HG03095 (cell line): Measurements from ENCODE around the gene HMGCS2.
"Not testable (repeated sequence)": the region's sequence is repeated elsewhere in the genome, so short reads cannot be mapped to it uniquely, and the experiment has no call there.

ENCODE experiments used
- ATAC-seq: cut with Tn5 transposase; IDR thresholded peaks from one replicate; pipeline ENCODE4 v1.9.1; 2021; ENCODE audit warnings: moderate library complexity; ENCODE audit not compliant: unreplicated experiment

HMGCS2 gene

GRCh38 chr1:119732465-119733168 lies 36.1 kb downstream of the HMGCS2 start:
- ATAC-seq = no peak

GRCh38 chr1:119731741-119732430 lies 36.8 kb downstream of the HMGCS2 start:
- no peak for ATAC-seq

- no peak for ATAC-seq
Measured at GRCh38 chr1:119731060-119731459, 37.6 kb downstream of the HMGCS2 start.

- ATAC-seq = no peak
Measured at GRCh38 chr1:119729044-119729443, 39.7 kb downstream of the HMGCS2 start.

DNA sequence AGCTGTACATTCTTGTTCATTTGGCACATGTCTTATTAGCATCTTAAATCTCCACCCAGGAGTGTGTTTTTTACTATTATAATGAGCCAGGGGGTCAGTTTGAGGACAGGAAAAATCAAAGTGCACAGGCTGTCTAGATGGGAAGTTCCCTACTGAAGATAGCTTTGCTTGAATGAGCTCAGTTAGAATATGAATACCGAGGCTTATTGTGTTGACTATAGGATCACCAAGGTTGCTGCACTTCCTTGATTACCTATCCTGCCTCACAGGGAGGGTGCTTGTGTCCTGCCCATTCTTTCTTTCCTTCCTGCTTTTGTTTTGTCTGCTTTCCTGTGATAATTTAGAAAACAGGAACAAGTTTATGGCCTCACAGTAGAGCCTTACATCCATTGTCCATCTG lies 40.7 kb downstream of the HMGCS2 start:
- no peak for ATAC-seq

DNA sequence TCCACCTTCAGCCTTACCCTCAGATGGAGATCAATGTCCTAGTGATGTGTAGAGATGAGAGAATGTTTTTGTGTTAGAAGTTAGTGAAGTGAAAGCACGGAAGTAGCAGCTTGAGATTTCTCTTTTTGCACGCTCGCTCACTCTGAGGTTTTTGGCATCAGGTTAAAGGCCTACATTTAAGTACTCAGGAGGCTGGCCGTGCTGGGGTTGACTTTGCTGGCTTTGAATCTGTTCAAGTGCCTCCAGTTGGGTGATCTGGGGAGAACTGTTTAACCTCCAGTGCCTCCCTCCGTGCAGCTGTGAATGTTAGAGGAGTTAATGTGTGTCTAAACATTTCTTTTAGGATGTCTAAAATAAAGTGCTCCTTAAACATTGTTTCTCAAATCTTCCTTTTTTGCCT lies 43.1 kb downstream of the HMGCS2 start:
- no peak for ATAC-seq

DNA sequence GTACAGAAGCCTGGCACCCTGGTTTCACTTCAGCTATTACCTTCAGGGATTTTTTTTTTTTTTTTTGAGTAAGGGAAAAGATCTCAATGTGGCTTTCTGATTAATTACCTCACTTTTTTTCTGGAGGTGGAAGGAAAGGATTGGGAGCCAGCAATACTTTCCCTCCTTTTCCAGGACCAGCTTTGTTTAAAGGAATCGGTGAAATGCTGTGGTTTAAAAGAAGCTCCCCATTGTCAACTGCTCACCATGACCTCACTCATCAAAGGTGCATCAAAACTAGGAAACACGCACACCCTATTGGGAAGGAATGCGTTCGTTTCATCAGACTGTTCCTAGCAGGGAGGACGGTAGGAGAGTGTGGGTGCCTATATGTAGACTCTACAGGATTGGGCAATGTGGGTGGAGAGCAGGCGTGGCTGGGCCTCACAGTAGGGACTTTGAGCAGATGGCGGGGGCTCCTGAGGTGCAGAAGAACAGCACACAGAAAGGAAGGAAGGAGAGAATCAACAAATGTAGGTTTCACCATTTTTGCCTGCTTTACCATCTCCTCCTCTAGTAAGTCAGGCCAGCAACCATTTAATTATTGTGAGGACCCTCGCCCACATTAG lies 44.0 kb downstream of the HMGCS2 start:
- ATAC-seq = no peak

DNA sequence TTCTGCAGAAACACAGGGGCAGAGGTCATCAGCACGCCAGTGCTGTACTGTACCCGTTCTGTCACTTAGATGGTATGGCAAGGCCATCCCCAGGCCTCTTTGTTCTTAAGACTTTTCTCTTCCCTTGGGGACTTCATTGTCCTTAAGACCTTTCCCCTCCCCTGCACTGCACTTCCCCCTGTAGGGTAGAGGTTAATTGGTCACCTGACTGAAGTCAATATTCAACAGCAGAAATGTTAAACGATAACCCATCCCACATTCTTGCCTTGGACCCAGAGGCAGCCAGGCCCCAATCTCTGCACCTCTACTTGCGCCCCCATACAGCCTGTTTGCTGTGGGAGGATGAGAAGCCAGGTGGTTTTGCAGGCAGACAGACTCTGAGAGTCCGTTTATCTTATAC lies 46.8 kb downstream of the HMGCS2 start:
- ATAC-seq = no peak

- no peak for ATAC-seq
Measured at GRCh38 chr1:119720866-119721440, 47.8 kb downstream of the HMGCS2 start.

DNA sequence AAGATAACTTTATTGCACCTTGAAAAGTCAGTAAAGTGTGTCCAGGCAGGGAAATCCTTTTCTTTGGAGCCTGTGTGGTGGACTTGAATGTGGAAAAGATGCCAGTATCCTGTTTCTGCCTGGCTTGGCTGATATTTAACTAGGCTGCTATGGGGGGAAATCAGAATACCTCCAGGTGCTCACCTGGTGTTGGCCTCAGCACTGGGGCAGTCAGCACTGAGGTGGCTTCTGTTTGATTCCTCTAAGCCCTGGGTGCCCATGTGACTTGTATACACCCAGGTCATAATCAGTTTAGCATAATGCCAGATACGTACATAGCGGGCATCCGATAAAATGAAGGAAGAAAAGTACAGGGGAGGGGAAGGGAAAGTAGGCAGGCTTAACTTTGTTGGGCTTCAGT lies 49.7 kb downstream of the HMGCS2 start:
- ATAC-seq = no peak

DNA sequence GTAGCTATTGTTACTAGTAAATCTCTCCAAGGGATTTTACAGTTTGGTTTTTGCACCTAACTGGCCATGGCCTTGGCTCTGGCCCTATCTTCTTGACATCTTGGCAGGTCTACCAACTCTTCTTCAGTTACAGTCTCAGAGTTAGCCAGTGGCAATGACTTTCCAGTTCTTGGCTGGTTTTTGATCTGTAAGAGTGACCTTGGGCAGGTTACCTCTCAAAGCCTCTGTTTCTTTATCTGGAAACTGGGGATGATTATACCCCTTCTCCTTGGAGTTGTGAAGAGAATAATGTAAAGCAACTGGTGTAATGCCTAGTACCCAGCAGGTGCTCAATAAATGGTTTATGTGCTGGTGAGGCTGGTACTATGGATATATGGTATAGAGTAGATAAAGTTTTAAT lies 50.3 kb downstream of the HMGCS2 start:
- ATAC-seq = no peak

- no peak for ATAC-seq
Measured at GRCh38 chr1:119715542-119715941, 53.2 kb downstream of the HMGCS2 start.

- no peak for ATAC-seq
Measured at GRCh38 chr1:119714583-119714982, 54.1 kb downstream of the HMGCS2 start.

DNA sequence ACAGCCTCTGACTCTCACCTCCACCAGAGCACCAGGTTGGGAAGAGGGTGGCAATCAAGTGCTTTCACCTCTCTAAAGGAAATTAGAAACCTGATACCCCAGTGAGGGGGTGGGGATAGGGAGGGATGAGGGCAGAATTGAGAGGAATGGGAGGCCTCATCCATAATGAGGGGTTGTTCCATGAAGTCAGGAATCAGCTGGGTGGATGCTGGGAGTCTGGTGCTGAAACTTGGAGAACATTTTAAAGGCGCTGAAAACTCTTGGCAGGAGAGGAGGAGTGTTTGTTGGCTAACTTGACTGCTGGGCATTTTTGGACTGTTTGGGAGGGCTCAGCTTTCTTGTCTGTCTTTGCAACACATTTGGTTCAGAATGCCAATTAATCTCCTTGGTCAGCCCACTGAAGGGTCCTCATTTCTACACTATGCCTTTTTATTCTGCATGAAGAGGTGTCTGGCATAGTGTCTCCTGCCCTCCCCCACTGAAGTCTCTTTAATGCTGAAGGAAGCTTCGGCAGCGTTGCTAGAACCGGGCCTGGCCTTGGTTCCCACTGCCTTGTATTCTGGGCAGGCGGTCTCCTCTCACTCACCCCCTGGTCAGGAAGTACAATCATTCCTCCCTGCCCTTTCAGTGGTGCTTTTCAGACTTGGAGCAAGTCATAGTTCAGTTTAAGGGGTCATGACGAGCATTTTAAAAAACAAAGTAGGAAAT lies 54.8 kb downstream of the HMGCS2 start:
- ATAC-seq = no peak

GRCh38 chr1:119713039-119713748 lies 55.5 kb downstream of the HMGCS2 start:
- ATAC-seq = no peak

- peak; percentile 43 for ATAC-seq
Measured at GRCh38 chr1:119712342-119713038, 56.2 kb downstream of the HMGCS2 start.

DNA sequence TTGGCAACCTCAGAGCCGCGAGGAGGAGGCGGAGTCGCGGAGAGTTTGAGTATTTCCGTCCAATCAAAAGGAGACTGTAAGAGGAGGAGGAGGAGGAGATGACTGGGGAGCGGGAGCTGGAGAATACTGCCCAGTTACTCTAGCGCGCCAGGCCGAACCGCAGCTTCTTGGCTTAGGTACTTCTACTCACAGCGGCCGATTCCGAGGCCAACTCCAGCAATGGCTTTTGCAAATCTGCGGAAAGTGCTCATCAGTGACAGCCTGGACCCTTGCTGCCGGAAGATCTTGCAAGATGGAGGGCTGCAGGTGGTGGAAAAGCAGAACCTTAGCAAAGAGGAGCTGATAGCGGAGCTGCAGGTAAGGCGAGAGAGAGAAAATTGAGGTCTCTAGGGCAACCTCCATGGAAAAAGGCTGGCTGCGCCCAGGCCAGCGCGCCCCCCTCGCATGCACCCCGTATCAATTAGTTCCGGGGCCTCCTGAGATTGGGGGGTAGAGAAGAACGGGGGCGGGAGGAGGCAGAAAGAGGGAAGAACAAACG lies 56.8 kb downstream of the HMGCS2 start, which contains the start of gene PHGDH:
PHGDH (plus strand) TSS at position 131 of the 538 bp plus-strand sequence; CDS start at position 220, 89 bp downstream.
- ATAC-seq = peak; percentile 70

- not testable (repeated sequence) for ATAC-seq
Measured at GRCh38 chr1:119711356-119711803, 57.3 kb downstream of the HMGCS2 start.

GRCh38 chr1:119706599-119706998 lies 62.1 kb downstream of the HMGCS2 start:
- not testable (repeated sequence) for ATAC-seq
